ENCODE data around the gene BRI3.

BRI3 gene

GRCh38 chr7:98254516-98254915, 27.0 kb upstream of the BRI3 start:
- no peak for DNase-seq

- DNase-seq = no peak
Measured at GRCh38 chr7:98254951-98255610, 26.4 kb upstream of the BRI3 start.

- no peak for DNase-seq
Measured at GRCh38 chr7:98256431-98256830, 25.1 kb upstream of the BRI3 start.

GRCh38 chr7:98257701-98258100, 23.8 kb upstream of the BRI3 start:
- no peak for DNase-seq

- no peak for DNase-seq
Measured at GRCh38 chr7:98265841-98266271, 15.6 kb upstream of the BRI3 start.

- DNase-seq = no peak
Measured at GRCh38 chr7:98266840-98267239, 14.6 kb upstream of the BRI3 start.

- no peak for DNase-seq
Measured at GRCh38 chr7:98267303-98267702, 14.2 kb upstream of the BRI3 start.

- DNase-seq = no peak
Measured at GRCh38 chr7:98276241-98276761, 5.2 kb upstream of the BRI3 start.

GRCh38 chr7:98278408-98278807, 3.1 kb upstream of the BRI3 start:
- DNase-seq = no peak

GRCh38 chr7:98278936-98279335, 2.5 kb upstream of the BRI3 start:
- no peak for DNase-seq

GRCh38 chr7:98280296-98280695, 1.2 kb upstream of the BRI3 start:
- DNase-seq = no peak

- no peak for DNase-seq
Measured at GRCh38 chr7:98281757-98282606, 496 bp downstream of the BRI3 start.

- no peak for DNase-seq
Measured at GRCh38 chr7:98282703-98283102, 1.2 kb downstream of the BRI3 start.

- peak in 1 of 2 donors; percentile 33 for DNase-seq
Measured at GRCh38 chr7:98283127-98283886, 1.8 kb downstream of the BRI3 start.

- DNase-seq = no peak
Measured at GRCh38 chr7:98283887-98284222, 2.4 kb downstream of the BRI3 start.

GRCh38 chr7:98284335-98285036, 3.0 kb downstream of the BRI3 start:
- peak in 1 of 2 donors; percentile 28 for DNase-seq

GRCh38 chr7:98285157-98286092, 3.9 kb downstream of the BRI3 start:
- no peak for DNase-seq

GRCh38 chr7:98286093-98286539, 4.6 kb downstream of the BRI3 start:
- DNase-seq = no peak

- DNase-seq = no peak
Measured at GRCh38 chr7:98286701-98287485, 5.4 kb downstream of the BRI3 start.

- DNase-seq = no peak
Measured at GRCh38 chr7:98287486-98287959, 6.0 kb downstream of the BRI3 start.
